ENCODE measurements around the gene ASIP. TPM values are rescaled to one million over a fixed set of nuclear protein-coding genes. Genes with fewer than 3 reads are reported as not detected.

ASIP gene
- total RNA-seq, 1 donor from 2014 or later, result not detected

DNA sequence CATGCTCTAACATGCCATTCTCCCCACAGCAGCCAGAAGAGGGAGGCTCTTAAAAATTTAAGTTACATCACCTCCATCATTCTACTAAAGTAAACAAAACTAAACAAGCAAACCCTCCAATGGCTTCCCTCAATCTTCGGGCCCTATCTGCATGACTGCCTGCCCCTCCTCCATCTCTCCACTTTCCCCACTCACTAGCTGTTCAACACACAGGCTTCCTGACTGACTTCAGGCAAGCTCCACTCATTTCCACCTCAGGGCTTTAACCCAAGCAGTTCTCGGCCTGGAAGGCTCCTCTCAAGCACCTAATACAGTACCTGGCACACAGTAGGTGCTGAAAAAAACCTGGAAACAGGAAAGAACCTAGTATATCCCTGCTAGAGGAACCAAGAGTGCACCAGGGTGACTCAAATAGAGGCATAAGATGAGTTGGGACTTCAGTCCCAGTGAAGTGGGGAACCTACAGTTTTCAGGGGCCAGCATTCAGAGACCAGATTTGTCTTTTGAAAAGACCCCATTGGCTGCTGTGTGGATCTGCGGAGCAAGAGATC, 59.1 kb downstream of the ASIP start:
- Mint-ChIP-seq H3K27me3 (no peaks in the 10 kb centered on the region), H3K27ac (no peak overlapping the region), H3K4me1 (ENCODE audit: low read depth) (peaks cover 5% of the 10 kb centered on the region), H3K4me3 (ENCODE audit: low read depth) (no peak overlapping the region), H3K36me3 (ENCODE audit: insufficient read depth) (peaks cover 5% of the 10 kb centered on the region), H3K9me3 (ENCODE audit: low read depth) (no peaks in the 10 kb centered on the region)
- TF ChIP-seq, protein P1, sequence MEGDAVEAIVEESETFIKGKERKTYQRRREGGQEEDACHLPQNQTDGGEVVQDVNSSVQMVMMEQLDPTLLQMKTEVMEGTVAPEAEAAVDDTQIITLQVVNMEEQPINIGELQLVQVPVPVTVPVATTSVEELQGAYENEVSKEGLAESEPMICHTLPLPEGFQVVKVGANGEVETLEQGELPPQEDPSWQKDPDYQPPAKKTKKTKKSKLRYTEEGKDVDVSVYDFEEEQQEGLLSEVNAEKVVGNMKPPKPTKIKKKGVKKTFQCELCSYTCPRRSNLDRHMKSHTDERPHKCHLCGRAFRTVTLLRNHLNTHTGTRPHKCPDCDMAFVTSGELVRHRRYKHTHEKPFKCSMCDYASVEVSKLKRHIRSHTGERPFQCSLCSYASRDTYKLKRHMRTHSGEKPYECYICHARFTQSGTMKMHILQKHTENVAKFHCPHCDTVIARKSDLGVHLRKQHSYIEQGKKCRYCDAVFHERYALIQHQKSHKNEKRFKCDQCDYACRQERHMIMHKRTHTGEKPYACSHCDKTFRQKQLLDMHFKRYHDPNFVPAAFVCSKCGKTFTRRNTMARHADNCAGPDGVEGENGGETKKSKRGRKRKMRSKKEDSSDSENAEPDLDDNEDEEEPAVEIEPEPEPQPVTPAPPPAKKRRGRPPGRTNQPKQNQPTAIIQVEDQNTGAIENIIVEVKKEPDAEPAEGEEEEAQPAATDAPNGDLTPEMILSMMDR (IDR thresholded peaks at IDR 0.05; ENCODE audit: unreplicated experiment), result no peak
- DNase-seq (ENCODE audit: low spot score, unreplicated experiment), result no peak

DNA sequence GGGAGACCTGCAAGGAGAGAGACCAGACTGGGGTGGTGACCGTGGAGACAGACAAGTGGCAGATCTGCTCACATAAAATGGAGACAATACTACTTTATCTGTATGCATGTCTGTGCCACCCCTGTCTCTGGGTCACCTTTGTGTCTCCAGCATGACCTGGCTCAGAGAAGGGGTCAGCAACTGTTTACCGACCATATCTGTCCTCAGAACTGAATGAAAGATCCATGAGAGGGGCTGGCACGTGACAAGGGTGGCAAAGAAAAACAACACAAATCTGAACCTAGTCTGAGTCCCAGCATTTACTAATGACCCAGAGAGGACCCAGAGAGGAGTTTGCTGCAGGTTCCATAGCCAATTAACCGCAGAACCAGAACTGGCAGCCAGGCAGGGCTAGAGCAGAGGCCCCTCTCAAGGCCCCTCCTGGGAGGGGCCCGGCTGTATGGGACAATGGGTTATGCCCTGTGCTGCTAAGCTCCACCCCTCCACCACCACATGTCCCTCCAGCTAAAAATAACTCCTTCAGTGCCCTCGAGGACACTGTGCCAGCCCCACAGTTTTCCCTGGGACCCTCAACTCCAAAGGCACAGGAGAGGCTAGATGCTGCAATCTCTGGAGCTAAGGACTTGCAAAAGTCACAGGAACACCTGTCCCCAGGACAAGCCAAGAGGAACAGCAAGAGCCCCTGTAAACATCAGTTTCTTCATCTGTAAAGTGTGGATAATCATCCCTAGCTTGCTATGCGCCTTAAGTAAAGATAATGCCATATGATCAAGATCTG, 59.8 kb downstream of the ASIP start:
- Mint-ChIP-seq H3K36me3 (ENCODE audit: insufficient read depth) (peaks cover 2% of the 10 kb centered on the region), H3K9me3 (ENCODE audit: low read depth) (no peaks in the 10 kb centered on the region)
- no peak for DNase-seq (ENCODE audit: low spot score, unreplicated experiment)

DNA sequence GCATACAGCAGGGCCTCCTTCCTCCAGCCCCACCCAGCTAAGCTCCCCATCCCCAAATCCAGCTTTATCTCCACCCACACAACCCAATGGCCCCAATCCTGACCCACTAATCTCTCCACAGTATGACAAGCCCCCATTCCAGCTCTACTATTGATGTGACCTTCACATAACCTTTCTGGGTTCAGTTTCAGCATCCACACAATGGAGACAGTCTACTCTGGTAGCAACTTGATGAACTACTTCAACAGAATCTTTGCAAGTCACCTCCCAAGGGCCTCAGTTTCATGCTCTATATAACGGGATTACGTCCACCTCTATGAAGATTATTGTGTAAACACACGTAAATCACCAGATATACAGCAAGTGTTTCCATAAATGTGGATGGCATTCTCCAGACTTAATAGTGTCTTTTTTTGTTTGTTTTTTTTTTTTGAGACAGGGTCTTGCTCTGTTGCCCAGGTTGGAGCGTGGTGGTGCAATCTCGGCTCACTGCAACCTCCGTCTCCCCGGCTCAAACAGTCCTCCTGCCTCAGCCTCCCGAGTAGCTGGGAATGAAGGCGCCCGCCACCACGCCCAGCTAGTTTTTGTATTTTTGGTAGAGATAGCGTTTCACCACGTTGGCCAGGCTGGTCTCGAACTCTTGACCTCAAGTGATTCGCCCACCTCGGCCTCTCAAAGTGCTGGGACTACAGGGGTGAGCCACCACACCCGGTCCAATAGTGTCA, 60.5 kb downstream of the ASIP start:
- H3K36me3 Mint-ChIP-seq (ENCODE audit: insufficient read depth), result peaks cover 2% of the 10 kb centered on the region
- TF ChIP-seq, protein P1 (IDR thresholded peaks at IDR 0.05; ENCODE audit: unreplicated experiment), result no peak
- DNase-seq (ENCODE audit: low spot score, unreplicated experiment), result no peak
- no peak overlapping the region for H3K27ac Mint-ChIP-seq
- no peaks in the 10 kb centered on the region for H3K9me3 Mint-ChIP-seq (ENCODE audit: low read depth)
- H3K27me3 Mint-ChIP-seq, result no peaks in the 10 kb centered on the region
- H3K4me3 Mint-ChIP-seq (ENCODE audit: low read depth), result no peak overlapping the region
- peaks cover 7% of the 10 kb centered on the region for H3K4me1 Mint-ChIP-seq (ENCODE audit: low read depth)

More for the DNA sequence above, 59.8 kb downstream of the ASIP start:
- Mint-ChIP-seq H3K27me3 (no peaks in the 10 kb centered on the region), H3K4me3 (ENCODE audit: low read depth) (no peak overlapping the region), H3K4me1 (ENCODE audit: low read depth) (peaks cover 7% of the 10 kb centered on the region), H3K27ac (no peak overlapping the region)
- TF ChIP-seq, protein P1 (IDR thresholded peaks at IDR 0.05; ENCODE audit: unreplicated experiment), result no peak

DNA sequence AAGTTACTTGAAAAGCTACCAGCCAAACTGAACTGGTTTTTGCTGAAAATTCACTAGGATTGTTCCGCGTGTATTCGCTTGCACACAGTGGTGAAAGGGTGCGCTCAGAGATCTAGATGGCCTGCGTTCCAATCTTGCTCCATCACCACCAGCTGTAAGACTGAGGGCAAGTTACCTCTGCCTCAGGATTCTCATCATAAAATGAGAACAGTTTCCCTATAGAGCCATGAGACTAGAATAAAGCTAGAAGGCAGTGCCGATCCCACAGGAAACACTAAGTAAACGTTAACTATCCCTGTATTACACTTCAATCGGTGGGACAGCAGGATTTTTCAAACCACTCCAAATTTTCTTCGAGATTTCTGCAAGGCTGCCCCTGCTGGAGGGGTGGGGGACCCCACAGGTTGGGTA, 61.1 kb downstream of the ASIP start:
- TF ChIP-seq, protein P1 (IDR thresholded peaks at IDR 0.05; ENCODE audit: unreplicated experiment), result peak; percentile 64
- H3K36me3 Mint-ChIP-seq (ENCODE audit: insufficient read depth), result peaks cover 2% of the 10 kb centered on the region
- H3K27me3 Mint-ChIP-seq, result no peaks in the 10 kb centered on the region
- H3K4me3 Mint-ChIP-seq (ENCODE audit: low read depth), result no peak overlapping the region
- DNase-seq (ENCODE audit: low spot score, unreplicated experiment), result no peak
- no peaks in the 10 kb centered on the region for H3K9me3 Mint-ChIP-seq (ENCODE audit: low read depth)
- H3K27ac Mint-ChIP-seq, result no peak overlapping the region
- peaks cover 7% of the 10 kb centered on the region for H3K4me1 Mint-ChIP-seq (ENCODE audit: low read depth)

DNA sequence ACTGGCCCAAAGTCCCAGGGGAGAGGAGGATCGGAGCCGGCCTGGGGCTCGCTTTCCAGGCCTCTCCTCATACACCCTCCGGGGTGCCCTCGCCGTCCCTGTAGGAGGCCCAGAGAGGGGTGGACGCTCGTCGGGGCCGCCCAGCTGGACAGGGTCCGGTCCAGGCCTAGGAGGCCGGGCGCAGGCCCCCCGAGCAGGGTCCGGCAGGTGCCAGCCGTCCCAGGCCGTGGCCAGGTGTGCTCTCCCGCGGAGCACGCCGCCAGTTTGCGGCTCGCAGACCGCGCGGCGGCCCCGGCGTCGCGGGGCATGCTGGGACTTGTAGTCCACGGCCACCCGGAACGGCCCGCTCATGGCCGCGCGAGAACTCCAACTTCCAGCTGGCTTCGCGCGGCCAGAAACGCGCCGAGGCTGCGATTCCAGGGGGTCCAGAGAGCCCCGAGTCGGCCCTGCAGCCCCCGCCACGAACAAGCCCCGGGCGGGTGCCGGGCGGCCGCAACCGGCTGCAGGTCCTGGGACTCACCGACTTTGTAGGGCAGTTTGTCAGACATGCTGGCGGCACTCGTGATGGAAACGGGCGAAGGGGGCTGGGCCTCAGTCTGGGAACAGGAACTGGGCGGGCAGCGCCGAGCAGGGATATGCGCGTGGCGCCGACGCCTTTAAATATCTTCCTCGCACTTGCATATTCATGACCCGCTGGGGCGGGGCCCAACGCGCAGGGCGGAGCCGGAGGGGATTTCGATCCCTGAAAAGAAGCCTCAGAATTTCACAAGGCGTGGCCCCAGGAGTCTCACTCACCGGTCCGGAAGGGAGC, 61.7 kb downstream of the ASIP start, which contains the start of gene AHCY:
TSS of gene AHCY (minus strand) at position 633 of the 811 bp plus-strand sequence. CDS start at position 548, 85 bp downstream.
- Mint-ChIP-seq H3K9me3 (ENCODE audit: low read depth) (no peaks in the 10 kb centered on the region), H3K36me3 (ENCODE audit: insufficient read depth) (no peaks in the 10 kb centered on the region), H3K27ac (peak within 1 kb of the TSS; percentile 98), H3K27me3 (no peaks in the 10 kb centered on the region), H3K4me1 (ENCODE audit: low read depth) (peaks cover 7% of the 10 kb centered on the region), H3K4me3 (ENCODE audit: low read depth) (no peak within 1 kb of the TSS)
- TF ChIP-seq, protein P1 (IDR thresholded peaks at IDR 0.05; ENCODE audit: unreplicated experiment), result peak; percentile 30
- DNase-seq (ENCODE audit: low spot score, unreplicated experiment), result peak; percentile 96

Data from progenitor cell of endocrine pancreas (in vitro differentiated cells).